Upper lobe of right lung (tissue), 1 donor: Measurements from ENCODE around the gene VPREB3. TPM values are rescaled to one million over a fixed set of nuclear protein-coding genes. Genes with fewer than 3 reads are reported as not detected.

Experiments
- ATAC-seq: fragments of 200-7000 bp; cut with Tn5 transposase; one replicate; pipeline ENCODE4 v1.9.1; 2020; ENCODE audit warnings: mild to moderate bottlenecking, moderate library complexity
- DNase-seq: peaks from one replicate; pipeline ENCODE4 v3.0.0-alpha.2; 2020
- H3K27ac ChIP-seq: fragments of 200-600 bp; one replicate; pipeline ENCODE4 v1.8.0; 2022
- H3K27me3 ChIP-seq: fragments of 200-600 bp; one replicate; pipeline ENCODE4 v1.8.0; 2022; ENCODE audit warnings: mild to moderate bottlenecking
- H3K36me3 ChIP-seq: fragments of 200-600 bp; one replicate; pipeline ENCODE4 v1.8.0; 2022
- H3K4me1 ChIP-seq: fragments of 200-600 bp; one replicate; pipeline ENCODE4 v1.8.0; 2022
- H3K4me3 ChIP-seq: fragments of 200-600 bp; one replicate; pipeline ENCODE4 v1.8.0; 2022; ENCODE audit warnings: mild to moderate bottlenecking
- H3K9me3 ChIP-seq: fragments of 200-600 bp; one replicate; pipeline ENCODE4 v1.8.0; 2022
- CTCF ChIP-seq: fragments of 200-600 bp; IDR thresholded peaks from one replicate; pipeline ENCODE4 v1.8.0; 2022; ENCODE audit warnings: antibody characterized with exemption
- intact Hi-C: fragments of 100-400 bp; cut with DNase I; formaldehyde crosslinking; loops from one replicate; pipeline ENCODE4 v1.11.0; 2022
- total RNA-seq: library from RNA; stranded (reverse); fragmentation: NEBNext Ultra II Directional; extraction: Animal tissue kit (Norgen Biotek cat#: 25700); gene quantifications from one replicate; pipeline ENCODE4 v1.2.1, GENCODE V29; 2021
- donor health status: DM: no; HTN: yes; CAD: no; lungs with severe emphysema.

VPREB3 gene
- total RNA-seq, 1 donor from 2014 or later: not detected

GRCh38 chr22:23777776-23778576 is 23.8 kb upstream of the VPREB3 start:
- ATAC-seq (no peak), DNase-seq (no peak)
- H3K36me3 ChIP-seq: no peaks in the 10 kb centered on the region
- no peak overlapping the region for H3K4me3 ChIP-seq
- TF ChIP-seq CTCF: no peak
- intact Hi-C loops: loop anchor here (10.0 kb wide), 1 partner anchor 67 kb away; no protein-coding TSS in a partner anchor
- no peaks in the 10 kb centered on the region for H3K9me3 ChIP-seq
- H3K27me3 ChIP-seq: no peaks in the 10 kb centered on the region
- no peak overlapping the region for H3K27ac ChIP-seq
- peaks cover 3% of the 10 kb centered on the region for H3K4me1 ChIP-seq

- Histone ChIP-seq H3K4me3 (no peak overlapping the region), H3K4me1 (peaks cover 9% of the 10 kb centered on the region), H3K9me3 (no peaks in the 10 kb centered on the region), H3K27ac (no peak overlapping the region), H3K36me3 (no peaks in the 10 kb centered on the region), H3K27me3 (no peaks in the 10 kb centered on the region)
- DNase-seq: no peak
- intact Hi-C loops: loop anchor here (10.0 kb wide), 1 partner anchor 69 kb away; no protein-coding TSS in a partner anchor
- TF ChIP-seq CTCF: no peak
- no peak for ATAC-seq
Measured at GRCh38 chr22:23775779-23776375, 21.7 kb upstream of the VPREB3 start.

GRCh38 chr22:23774922-23775436 is 20.8 kb upstream of the VPREB3 start:
- Histone ChIP-seq H3K9me3 (no peaks in the 10 kb centered on the region), H3K27ac (no peak overlapping the region), H3K4me1 (peaks cover 9% of the 10 kb centered on the region), H3K36me3 (no peaks in the 10 kb centered on the region), H3K27me3 (no peaks in the 10 kb centered on the region), H3K4me3 (no peak overlapping the region)
- intact Hi-C loops: loop anchor here (10.0 kb wide), 1 partner anchor 70 kb away; no protein-coding TSS in a partner anchor
- ATAC-seq (no peak), DNase-seq (no peak)
- TF ChIP-seq CTCF: no peak

DNA sequence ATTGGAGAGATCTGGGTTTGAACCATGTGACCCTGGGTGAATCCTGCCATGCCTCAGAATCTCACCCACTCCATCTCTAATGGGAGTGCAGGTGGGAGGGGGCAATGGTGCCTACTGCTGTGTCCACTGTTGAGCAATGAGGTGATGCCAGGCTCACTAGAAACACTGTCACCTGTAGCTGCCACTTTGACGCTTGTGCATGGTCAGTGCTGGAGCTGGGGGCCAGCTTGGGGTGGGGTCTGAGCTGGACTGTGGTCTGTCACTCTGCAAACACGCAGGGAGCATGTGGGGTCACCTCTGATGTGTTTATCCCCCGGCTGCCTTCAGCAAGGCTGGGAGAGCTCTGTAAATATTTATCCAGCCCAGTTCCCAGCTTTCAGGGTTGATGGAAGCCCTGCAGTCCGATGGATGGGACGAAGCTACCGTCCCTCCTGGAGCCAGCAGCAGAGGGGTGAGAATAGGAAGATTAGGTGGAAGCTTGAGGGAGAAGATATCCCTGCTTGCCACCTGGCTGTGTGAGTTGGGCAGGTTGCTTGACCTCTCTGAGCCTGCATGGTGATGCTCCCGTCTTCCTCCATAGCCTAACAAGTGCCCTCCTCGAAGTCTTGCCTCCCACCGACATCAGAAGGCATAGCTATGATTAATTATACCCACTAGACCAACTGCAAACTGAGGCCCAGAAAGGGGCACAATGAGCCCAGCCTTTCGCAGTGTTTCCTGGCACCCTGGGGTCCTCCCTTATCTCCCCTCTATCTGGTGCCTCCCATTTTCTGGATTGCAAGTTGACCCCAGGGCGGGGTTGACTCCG is 20.1 kb upstream of the VPREB3 start:
- Histone ChIP-seq H3K27me3 (no peaks in the 10 kb centered on the region), H3K36me3 (no peaks in the 10 kb centered on the region), H3K9me3 (no peaks in the 10 kb centered on the region), H3K4me3 (no peak overlapping the region), H3K27ac (no peak overlapping the region), H3K4me1 (peaks cover 9% of the 10 kb centered on the region)
- DNase-seq (no peak), ATAC-seq (no peak)
- no peak for TF ChIP-seq CTCF
- intact Hi-C loops: loop anchor here (10.0 kb wide), 1 partner anchor 70 kb away; no protein-coding TSS in a partner anchor

- TF ChIP-seq CTCF: no peak
- Histone ChIP-seq H3K27ac (no peak overlapping the region), H3K9me3 (no peaks in the 10 kb centered on the region), H3K36me3 (no peaks in the 10 kb centered on the region), H3K4me3 (peak overlapping the region; percentile 50), H3K27me3 (no peaks in the 10 kb centered on the region), H3K4me1 (peaks cover 13% of the 10 kb centered on the region)
- intact Hi-C loops: loop anchor here (10.0 kb wide), 1 partner anchor 71 kb away; no protein-coding TSS in a partner anchor
- ATAC-seq (no peak), DNase-seq (no peak)
Measured at GRCh38 chr22:23773483-23774113, 19.4 kb upstream of the VPREB3 start.
